HG02981 (cell line): Measurements from ENCODE around the gene HMGA1.

Experiments
- ATAC-seq: cut with Tn5 transposase; IDR thresholded peaks from one replicate; pipeline ENCODE4 v1.9.1; 2021; ENCODE audit warnings: mild to moderate bottlenecking, moderate library complexity; ENCODE audit not compliant: unreplicated experiment

HMGA1 gene, protein sequence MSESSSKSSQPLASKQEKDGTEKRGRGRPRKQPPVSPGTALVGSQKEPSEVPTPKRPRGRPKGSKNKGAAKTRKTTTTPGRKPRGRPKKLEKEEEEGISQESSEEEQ

DNA sequence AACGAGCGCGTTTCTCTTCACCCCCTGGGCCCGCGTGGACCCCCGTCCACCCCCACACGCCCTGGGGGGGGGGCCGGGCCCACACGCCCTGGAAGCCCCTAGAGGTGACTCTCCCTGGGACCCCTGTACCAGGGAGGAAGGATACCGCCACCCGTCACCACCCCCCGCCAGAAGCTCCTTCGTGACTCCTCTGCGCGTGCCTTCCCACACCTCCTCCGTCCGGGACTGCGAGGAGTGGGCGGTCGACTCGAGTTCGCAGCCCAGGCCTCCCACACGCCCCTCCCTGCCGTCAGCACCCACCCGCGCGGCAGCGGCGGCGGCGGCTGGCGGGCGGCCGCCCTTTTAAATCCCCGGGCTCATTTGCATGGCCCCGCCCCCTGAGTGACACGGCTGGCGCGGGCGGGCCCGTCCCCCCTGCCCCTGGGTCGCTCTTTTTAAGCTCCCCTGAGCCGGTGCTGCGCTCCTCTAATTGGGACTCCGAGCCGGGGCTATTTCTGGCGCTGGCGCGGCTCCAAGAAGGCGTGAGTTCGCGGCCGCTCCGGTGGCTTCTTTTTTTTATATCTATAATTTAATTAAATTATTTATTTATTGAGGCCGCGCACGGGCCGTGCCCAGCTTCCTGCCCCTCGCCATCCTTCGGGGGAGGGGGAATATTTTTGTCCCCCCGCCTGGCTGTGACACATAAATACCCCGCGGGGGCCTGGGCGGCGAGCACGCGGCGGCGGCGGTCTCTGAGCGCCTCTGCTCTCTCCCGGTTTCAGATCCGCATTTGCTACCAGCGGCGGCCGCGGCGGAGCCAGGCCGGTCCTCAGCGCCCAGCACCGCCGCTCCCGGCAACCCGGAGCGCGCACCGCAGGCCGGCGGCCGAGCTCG, at the start of gene HMGA1:
TSS of gene HMGA1 (plus strand) at position 431 of the 873 bp plus-strand sequence. CDS start 3,908 bp downstream, outside the sequence.
- peak; percentile 62 for ATAC-seq

DNA sequence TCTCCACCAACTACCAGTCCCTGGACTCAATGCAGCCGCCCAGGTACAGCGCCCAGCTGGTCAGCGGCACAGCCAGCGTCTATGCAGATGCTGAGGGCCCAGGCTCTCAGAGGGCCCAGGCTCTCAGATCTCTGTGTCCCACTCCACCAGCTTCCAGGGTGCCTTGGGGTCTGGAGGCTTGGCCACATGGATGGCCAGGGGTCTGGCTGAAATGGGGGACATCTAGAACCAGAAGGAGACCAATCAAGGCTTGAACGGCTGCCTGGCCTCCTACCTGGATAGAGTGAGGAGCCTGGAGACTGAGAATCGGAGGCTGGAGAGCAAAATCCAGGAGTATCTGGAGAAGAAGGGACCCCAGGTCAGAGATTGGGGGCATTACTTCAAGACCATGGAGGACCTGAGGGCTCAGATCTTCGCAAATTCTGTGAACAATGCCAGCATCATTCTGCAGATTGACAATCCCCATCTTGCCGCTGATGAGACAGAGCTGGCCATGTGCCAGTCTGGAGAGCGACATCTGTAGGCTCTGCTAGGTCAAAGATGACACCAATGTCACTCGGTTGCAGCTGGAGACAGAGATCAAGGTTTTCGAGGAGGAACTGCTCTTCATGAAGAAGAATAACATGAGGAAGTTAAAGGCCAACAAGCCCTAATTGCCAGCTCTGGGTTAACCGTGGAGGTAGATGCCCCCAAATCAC, 46.7 kb upstream of the HMGA1 start:
- ATAC-seq, result no peak

DNA sequence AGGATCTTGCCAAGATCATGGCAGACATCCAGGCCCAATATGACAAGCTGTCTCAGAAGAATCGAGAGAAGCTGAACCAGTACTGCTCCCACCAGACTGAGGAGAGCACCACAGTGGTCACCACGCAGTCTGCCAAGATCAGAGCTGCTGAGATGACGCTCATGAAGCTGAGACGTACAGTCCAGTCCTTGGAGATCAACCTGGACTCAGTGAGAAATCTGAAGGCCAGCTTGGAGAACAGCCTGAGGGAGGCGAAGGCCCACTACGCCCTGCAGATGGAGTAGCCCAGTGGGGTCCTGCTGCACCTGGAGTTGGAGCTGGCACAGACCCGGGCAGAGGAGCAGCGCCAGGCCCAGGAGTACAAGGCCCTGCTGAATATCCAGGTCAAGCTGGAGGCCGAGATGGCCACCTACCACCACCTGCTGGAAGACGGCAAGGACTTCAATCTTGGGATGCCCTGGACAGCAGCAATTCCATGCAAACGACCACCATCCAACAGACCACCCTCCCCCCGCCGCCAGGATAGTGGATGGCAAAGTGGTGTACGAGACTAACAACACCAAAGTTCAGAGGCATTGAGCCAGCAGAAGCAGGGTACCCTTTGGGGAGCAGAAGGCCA, 46.1 kb upstream of the HMGA1 start:
- no peak for ATAC-seq

DNA sequence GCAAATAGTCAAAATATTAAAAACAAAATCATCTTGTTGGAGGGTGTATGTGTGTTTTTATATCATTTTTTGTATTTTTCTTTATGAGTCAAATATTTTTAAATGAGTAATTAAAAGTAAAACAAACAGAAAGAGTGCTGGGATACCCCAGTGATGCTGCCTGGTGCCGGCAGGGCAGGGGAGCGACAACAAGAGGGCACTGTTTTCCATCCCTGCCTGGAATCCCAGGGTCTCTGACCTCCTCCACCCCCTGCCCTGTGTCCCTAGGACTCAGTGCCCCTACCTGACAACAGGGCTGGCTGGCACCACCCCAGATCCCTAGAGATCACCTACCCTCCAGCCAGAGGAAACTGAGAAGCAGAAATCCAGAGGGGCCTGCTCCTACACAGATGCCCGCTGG, 41.9 kb upstream of the HMGA1 start:
- ATAC-seq, result no peak

DNA sequence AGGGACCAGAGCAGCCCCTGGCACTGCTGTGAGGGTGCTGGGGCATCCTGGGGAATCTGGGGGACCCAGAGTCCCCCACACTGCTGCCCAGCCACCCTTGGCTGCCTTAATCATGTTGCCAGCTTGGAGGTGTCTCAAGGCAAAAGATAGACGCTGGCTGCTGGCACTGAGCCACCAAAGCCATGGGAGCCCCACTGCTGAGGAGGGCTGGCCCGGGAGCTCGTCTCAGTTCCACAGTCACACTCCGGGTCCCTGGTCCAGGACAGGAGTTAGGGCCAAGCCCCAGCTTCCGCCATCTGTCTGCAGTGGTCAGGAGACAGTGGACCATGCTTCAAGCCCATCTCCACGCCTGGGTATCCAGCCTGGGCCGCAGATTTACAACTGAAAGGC, 41.0 kb upstream of the HMGA1 start:
- ATAC-seq, result no peak

DNA sequence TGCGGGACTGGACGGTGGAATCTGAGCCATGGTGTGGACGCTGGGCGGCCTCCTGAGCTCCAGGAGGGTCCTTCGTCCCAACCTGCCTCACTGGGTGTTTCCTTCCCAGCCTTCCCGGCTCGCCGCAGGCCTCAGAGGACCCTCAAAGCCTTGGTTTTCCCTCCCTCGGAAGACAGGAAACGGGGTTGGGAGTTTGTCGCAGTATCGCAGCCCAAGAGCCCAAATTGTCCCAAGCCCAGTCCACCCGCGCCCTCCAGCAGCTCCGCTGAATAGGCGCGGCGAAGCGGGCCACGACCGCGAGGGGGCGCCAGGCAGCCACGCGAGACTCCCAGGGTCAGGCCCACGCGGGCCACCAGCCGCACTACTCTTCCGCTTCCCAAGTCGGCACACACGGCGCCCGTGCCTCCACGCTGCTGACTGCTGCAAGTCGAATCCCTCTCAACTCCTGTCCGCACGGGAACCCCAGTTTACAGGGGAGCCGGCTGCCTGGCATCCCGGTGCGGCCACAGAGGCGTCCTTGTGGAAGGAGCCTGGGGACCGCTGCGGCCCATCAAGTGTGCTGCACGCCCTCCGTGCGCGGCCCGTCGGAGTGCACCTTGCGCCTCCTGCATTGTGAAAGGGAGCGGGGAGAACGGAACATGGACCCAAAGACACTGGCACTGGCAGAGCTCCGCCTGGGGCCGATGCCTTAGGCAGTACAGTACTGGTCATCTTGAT, 40.4 kb upstream of the HMGA1 start:
- no peak for ATAC-seq

DNA sequence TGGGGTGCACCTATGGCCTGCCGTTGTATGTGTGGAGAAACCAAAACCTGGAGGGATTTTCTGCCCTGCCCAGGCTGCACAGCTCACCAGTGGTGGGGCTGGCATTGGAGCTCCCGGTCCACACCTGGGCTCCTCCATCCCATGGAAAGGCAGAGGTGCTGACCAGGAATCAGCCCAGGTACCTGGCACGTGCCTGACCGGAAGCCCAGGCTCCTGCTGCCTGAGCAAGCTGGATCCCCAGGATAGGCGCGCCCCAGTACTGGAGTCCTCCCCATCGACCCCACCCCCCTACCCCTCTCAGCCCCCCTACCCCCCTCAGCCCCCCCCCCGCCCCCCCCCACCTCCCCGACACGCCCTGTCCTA, 39.9 kb upstream of the HMGA1 start:
- ATAC-seq, result no peak

DNA sequence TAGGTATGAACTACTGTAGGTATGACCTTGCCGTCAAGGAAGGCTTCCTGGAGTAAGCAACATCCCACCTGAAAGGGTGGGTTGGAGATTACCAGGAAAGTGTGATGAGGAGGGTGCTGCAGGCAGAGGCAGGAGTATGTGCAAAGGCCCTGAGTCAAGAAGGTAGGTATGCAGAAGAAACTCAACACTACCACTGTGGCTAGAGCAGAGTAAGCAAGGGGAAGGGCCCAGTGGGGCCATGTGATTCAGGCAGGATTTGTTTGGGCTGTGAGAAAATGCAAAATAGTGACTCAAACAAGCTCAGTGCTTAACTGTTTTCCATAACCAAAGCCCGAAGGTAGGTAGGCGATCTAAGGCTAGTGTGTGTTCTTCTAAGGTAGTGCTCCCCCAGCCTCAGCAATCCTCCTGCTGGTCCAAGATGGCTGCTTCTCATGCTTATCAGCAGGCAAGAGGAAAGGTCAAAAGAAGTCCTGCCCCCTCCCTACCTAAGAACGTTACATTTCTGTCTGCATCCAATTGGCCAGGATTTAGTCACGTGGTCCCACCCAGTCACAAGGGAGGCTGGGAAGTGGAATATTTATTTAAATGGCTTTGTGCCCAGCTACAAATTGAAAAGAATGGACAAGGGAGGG, 36.2 kb upstream of the HMGA1 start:
- no peak for ATAC-seq

DNA sequence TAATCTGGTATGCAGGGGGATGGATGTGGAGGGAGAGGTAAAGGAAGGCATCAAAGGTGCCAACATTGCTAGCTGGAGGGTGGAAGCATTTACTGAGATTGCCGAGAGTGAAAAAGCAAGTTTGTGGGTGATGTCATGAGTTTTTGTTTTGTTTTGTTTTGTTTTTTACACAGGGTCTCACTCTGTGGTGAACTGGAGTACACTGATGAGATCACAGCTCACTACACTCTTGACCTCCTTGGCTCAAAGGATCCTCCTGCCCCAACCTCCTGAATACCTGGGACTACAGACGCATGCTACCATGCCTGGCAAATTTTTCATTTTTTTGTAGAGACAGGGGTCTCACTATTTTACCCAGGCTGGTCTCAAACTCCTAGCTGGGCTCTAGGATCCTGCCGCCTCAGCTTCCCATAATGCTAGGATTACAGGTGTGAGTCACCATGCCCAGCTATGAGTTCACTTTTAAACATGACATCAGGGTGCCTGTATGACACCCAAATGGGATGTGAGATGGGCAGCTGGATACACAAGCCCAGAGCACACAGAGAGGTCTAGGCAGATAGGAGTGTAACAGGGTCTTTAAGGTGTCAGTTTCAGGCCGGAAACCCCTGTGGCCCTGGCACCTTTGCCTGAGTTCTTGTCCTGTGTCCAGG, 35.1 kb upstream of the HMGA1 start:
- no peak for ATAC-seq

DNA sequence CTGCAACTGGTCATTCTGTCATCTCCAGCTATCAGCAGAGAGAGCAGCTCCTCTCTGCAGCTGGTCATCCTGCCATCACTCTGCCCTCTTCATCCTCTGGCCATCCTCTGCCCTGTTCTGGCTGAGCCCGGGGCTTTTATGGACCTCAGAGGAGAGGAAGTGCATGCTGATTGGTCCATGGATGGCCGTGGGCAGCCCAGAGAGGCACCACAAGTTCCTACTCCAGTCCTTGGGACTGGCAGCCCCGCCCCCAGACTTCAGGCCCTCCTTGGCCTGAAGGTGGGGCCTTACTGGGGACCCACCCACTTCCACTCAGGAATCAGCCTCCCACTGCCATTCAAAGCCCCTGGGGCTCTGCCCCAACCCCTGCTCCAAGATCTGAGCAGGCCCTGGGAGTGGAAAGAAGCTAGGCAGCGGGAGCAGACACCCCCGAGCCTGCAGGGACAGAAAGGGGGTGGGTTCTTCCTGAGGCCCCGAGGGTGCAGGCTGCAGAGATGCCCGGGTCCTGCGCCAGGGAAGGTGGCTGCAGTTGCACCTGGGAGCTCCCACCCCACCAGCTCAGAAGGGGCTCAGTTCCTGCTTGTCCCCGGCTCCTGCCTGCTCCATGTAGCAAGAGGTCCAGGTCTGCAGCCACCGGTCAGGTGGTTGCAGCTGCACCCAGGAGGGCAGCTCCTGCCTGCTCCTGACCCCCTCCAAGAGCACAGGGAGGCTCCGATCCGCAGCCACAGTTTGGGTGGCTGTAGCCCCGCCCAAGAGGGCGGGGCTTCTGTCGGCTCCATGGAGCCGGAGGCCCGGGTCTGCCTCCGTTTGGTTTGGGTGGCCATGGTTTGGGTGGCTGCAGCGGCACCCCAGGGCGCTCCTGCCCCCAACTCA, 34.1 kb upstream of the HMGA1 start:
- no peak for ATAC-seq

DNA sequence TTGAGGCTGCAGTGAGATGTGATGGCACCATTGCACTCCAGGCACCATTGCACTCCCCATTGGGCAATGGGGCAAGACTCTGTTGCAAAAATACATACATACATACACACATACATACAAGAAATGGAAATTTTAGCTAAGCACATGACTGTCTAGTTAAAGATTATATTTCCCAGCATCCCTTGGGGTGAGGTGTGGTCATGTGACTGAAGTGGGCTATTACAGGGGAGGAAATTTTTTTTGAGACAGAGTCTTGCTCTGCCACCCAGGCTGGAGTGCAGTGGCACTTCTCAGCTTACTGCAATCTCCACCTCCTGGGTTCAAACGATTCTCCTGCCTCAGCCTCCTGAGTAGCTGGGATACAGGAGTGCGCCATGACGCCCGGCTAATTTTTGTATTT, 32.0 kb upstream of the HMGA1 start:
- ATAC-seq, result no peak

DNA sequence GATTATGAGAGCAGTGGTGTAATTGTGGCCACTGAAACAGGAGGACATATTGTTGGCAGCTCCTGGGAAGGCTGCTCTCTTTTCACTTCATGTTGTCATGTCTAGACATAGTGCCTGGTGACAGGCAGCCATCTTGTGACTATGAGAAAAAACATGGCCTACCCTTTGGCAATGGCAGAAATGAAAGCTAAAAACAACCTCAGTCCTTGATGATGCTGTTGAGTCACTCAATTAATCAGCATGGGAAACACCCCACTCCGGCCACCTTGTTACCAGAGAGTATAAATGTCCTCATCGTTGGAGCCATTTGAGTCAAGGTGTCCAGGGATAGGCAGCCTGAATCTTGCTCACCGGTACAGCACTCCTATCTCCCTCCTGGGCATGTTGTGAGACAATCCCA, 31.2 kb upstream of the HMGA1 start:
- no peak for ATAC-seq

DNA sequence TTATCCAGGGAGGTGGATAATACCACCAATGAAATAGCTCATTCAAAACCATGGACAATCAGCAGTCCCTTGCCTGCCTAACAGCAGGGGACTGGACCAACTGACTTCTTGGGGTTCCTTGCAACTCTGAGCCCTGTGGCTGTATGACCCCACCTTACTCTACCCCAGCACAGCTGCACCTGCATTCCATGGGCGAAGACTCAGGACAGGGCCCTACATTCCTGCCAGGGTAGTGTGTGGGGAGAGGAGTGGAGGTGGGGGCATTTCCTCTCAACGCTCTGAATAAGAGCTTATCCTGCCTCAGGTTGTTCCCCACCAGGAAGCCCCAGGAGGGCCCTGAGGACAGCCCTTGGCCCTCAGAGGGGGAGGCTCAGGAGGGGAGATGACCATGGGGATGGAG, 30.8 kb upstream of the HMGA1 start:
- no peak for ATAC-seq

DNA sequence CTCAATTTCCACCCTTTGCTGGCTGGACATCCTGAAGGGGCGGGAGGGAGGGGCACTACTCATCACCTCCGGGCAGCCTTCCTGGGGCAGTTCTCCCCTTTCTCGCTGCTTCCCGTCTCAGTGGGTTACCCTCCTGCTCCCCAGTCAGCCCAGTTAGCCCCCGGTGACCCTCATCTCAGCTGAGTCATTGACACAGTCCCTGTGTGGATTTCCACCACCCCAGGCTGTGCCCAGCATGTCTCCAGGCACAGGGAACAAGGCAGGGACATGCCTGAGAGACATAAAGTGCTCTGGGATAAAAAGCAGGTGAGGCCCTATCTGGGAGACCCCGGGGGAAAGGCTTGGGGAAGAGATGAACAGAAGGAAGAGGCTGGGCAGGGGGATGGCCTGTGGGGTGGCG, 29.9 kb upstream of the HMGA1 start:
- no peak for ATAC-seq

DNA sequence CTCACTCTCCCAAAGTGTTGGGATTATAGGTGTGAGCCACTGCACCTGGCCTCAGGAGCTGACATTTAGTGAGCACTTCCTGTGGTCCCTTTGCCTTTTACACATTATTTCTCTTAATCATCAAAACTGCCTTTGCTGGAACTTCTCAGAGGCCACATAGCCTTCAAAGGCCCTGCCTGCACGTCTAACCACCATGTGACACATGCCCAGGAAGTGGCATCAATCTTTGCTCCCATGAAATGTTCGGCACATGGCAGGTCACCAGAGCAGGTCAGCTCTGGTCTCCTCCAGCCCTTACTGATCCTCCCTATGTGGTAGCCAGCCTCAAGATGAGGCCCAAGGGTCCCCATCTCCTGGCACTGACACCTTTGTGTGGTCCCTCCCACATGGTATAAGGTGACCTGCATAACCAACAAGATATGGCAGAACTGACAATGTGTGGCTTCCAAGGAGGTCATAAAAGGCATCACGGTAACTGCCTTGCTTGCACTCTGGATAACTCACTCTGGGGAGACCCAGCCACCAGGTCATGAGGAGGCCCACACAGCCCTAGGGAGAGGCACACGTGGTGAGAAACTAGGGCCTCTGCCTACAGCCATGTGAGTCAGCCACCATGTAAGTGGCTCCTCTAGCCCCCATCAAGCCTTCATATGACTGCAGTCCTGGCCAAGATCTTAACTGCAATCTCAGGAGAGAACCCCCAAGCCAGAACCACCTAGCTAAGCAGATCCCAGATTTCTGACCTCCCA, 28.8 kb upstream of the HMGA1 start:
- ATAC-seq, result no peak

DNA sequence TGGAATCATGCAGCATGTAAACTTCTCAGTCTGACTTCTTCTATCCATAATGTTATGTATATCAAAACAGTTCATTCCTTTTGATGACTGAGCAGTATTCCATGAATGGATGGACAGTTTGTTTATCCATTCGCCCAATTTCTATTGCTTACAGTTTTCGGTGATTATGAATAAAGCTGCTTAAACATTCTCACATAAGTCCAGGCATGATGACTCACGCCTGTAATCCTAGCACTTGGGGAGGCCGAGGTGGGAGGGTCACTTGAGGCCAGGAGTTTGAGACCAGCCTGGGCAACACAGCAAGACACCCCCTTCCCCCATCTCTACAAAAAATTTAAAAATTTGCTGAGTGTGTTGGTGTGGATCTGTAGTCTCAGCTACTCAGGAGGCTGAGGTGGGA, 22.9 kb upstream of the HMGA1 start:
- ATAC-seq, result no peak

DNA sequence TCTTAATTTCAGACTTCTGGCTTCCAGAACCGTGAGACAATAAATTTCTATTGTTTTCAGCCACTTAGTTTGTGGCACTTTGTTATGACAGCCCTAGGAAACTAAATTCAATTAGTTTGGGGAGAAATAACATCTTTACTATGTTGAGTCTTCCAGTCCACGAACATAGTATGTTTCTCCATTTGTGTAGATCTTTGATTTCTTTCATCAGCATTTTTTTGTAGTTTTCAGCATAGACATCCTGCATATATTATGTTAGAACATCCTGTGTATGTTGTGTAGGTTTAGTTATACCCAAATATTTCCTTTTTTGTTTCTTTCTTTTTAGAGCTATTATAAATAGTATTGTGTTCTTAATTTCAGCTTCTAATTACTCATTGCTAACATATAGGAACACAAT, 18.0 kb upstream of the HMGA1 start:
- ATAC-seq, result no peak

DNA sequence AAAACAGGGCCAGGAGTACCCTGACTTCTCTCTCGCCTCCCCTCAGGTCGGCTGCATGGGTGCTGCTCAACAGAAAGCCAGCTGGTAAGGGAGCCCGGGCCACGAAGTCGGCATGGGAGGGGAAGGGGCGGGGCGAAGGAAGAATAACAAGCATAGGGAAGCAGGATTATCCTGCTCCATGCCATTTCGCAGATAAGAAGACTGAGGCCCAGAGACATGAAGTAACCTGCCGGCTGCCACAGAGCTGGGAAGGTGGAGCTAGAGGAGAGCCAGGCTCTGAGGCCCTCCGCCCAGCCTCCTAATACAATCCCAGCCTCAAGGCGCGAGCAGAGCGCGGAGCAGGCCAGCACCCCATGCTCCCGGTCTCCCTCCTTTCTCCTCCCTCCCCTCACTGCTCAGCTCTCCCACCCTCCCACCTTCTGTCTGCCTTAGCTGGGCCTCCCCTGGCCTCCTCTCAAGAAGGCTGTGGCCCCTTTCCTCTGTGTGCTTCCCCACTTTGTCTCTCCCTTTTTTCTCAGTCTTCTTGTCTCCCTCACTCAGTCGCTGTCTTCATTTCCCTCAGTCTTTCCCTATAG, 13.2 kb upstream of the HMGA1 start:
- ATAC-seq, result peak; percentile 14
